MM.1S (cell line): ENCODE measurements around the gene SLC9A3.

Source experiments
- DNase-seq: peaks from one replicate; pipeline ENCODE4 v3.0.0-alpha.2; 2015
- H2AFZ ChIP-seq: fragments of 300-600 bp; sonication (generic); 2 replicates; pipeline ENCODE4 v1.6.0; 2016; ENCODE audit warnings: antibody characterized with exemption, low read length
- H3F3A ChIP-seq: fragments of 300-600 bp; sonication (generic); 2 replicates; pipeline ENCODE4 v1.6.1; 2016; ENCODE audit warnings: mild to moderate bottlenecking, antibody characterized with exemption, low read length, moderate library complexity, mixed read lengths; ENCODE audit not compliant: insufficient read depth
- H3K27ac ChIP-seq: fragments of 300-600 bp; sonication (generic); 2 replicates; pipeline ENCODE4 v1.5.1; 2016; ENCODE audit warnings: mild to moderate bottlenecking, low read length
- H3K27me3 ChIP-seq: fragments of 300-600 bp; sonication (generic); replicated peaks from 2 replicates; pipeline ENCODE4 v1.6.0; 2016; ENCODE audit warnings: low read length; ENCODE audit not compliant: insufficient read depth
- H3K36me3 ChIP-seq: fragments of 300-600 bp; sonication (generic); replicated peaks from 2 replicates; pipeline ENCODE4 v1.6.1; 2016; ENCODE audit warnings: mild to moderate bottlenecking, low read length, mixed read lengths; ENCODE audit not compliant: insufficient read depth
- H3K4me1 ChIP-seq: fragments of 300-600 bp; sonication (generic); 2 replicates; pipeline ENCODE4 v1.6.1; 2016; ENCODE audit warnings: low read length, mixed read lengths
- H3K4me2 ChIP-seq: fragments of 300-600 bp; sonication (generic); 2 replicates; pipeline ENCODE4 v1.6.0; 2016; ENCODE audit warnings: low read depth, low read length
- H3K4me3 ChIP-seq: fragments of 300-600 bp; sonication (generic); 2 replicates; pipeline ENCODE4 v1.5.1; 2016; ENCODE audit warnings: low read length, mixed read lengths
- H3K79me2 ChIP-seq: fragments of 300-600 bp; sonication (generic); 2 replicates; pipeline ENCODE4 v1.6.1; 2016; ENCODE audit warnings: mixed run types, low read length, mixed read lengths
- H3K9ac ChIP-seq: fragments of 300-600 bp; sonication (generic); 2 replicates; pipeline ENCODE4 v1.6.1; 2016; ENCODE audit warnings: low read length, mixed read lengths
- H3K9me2 ChIP-seq: fragments of 300-600 bp; sonication (generic); replicated peaks from 2 replicates; pipeline ENCODE4 v1.6.1; 2016; ENCODE audit warnings: mild to moderate bottlenecking, low read length, mixed read lengths; ENCODE audit not compliant: insufficient read depth
- H3K9me3 ChIP-seq: fragments of 300-600 bp; sonication (generic); replicated peaks from 2 replicates; pipeline ENCODE4 v1.6.1; 2016; ENCODE audit warnings: mild to moderate bottlenecking, low read length, mixed read lengths; ENCODE audit not compliant: insufficient read depth
- H4K20me1 ChIP-seq: fragments of 300-600 bp; sonication (generic); 2 replicates; pipeline ENCODE4 v1.6.1; 2016; ENCODE audit warnings: mild to moderate bottlenecking, low read length, moderate library complexity, mixed read lengths; ENCODE audit not compliant: insufficient read depth
- CTCF ChIP-seq: fragments of 300-600 bp; sonication (generic); IDR thresholded peaks from 2 replicates; pipeline ENCODE4 v1.5.1; 2016; ENCODE audit warnings: antibody characterized with exemption, low read length, mixed read lengths
- EZH2 ChIP-seq: fragments of 300-600 bp; sonication (generic); optimal IDR thresholded peaks from 2 replicates; pipeline ENCODE3; 2017; ENCODE audit warnings: low read depth, mild to moderate bottlenecking, antibody characterized with exemption, low read length, mixed read lengths
- EZH2phosphoT487 ChIP-seq: fragments of 300-600 bp; sonication (generic); IDR thresholded peaks from 2 replicates; pipeline ENCODE4 v1.6.1; 2018; ENCODE audit warnings: antibody characterized with exemption, low read length

The SLC9A3 gene

DNA sequence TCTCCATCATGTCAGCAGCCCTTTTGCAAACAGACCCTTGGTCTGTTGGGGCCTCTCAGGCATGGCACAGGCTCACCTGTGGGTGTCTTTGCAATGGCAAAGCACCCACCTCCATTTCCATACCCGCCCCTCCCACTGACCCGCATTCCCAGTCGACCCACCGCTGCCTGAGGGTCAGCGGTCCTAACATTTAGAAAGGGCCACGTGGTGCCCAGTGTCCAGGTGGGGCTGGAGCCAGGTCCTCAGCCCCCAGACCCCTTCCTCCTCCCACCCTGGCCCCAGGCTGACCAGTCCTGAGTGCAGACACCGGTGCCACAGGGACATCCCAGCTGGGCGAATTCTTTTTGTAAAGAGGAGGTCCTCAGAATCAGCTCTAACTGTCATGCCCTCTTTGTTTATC, 44.6 kb upstream of the SLC9A3 start:
- no peaks in the 10 kb centered on the region for H3K9me3 ChIP-seq
- TF ChIP-seq CTCF (no peak), EZH2phosphoT487 (no peak), EZH2 (no peak)
- H3K36me3 ChIP-seq, result no peaks in the 10 kb centered on the region
- H3K4me3 ChIP-seq, result no peak overlapping the region
- no peaks in the 10 kb centered on the region for H3K79me2 ChIP-seq
- no peaks in the 10 kb centered on the region for H3K9me2 ChIP-seq
- no peak for DNase-seq
- no peak overlapping the region for H3K27ac ChIP-seq
- H3K4me2 ChIP-seq, result no peak overlapping the region
- H4K20me1 ChIP-seq, result no peaks in the 10 kb centered on the region
- H3F3A ChIP-seq, result no peaks in the 10 kb centered on the region
- H3K9ac ChIP-seq, result no peak overlapping the region
- no peaks in the 10 kb centered on the region for H3K4me1 ChIP-seq
- peaks cover 43% of the 10 kb centered on the region for H3K27me3 ChIP-seq
- no peak overlapping the region for H2AFZ ChIP-seq

GRCh38 chr5:568061-568781, 44.0 kb upstream of the SLC9A3 start:
- no peak overlapping the region for H3K4me2 ChIP-seq
- no peaks in the 10 kb centered on the region for H3K36me3 ChIP-seq
- H2AFZ ChIP-seq, result no peak overlapping the region
- DNase-seq, result no peak
- H4K20me1 ChIP-seq, result no peaks in the 10 kb centered on the region
- H3K9me3 ChIP-seq, result no peaks in the 10 kb centered on the region
- no peak for TF ChIP-seq EZH2phosphoT487
- no peak for TF ChIP-seq EZH2
- TF ChIP-seq CTCF, result no peak
- no peak overlapping the region for H3K4me3 ChIP-seq
- no peak overlapping the region for H3K27ac ChIP-seq
- H3F3A ChIP-seq, result no peaks in the 10 kb centered on the region
- H3K9me2 ChIP-seq, result no peaks in the 10 kb centered on the region
- H3K79me2 ChIP-seq, result no peaks in the 10 kb centered on the region
- H3K4me1 ChIP-seq, result no peaks in the 10 kb centered on the region
- H3K27me3 ChIP-seq, result peaks cover 43% of the 10 kb centered on the region
- no peak overlapping the region for H3K9ac ChIP-seq

DNA sequence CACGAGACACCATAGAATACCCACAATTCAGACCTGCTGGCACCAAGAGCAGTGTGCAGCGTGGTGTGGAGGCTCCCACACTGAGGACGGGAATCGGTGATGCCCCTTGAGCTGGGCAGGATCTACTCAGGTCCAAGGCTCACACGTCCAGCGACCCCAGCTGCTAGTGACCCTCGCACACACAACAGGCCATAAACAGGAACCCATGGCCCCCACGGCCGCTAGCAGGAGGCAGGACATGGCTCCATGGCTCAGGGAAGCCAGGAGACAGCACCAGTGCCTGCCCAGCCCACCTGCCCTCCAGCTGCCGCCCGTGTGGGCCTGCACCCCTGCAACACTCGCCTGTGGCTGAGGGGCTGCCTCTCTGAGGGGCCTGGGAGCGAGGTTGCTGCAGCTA, 43.4 kb upstream of the SLC9A3 start:
- no peak overlapping the region for H2AFZ ChIP-seq
- no peak overlapping the region for H3K4me3 ChIP-seq
- TF ChIP-seq EZH2 (no peak), EZH2phosphoT487 (no peak)
- H3K27ac ChIP-seq, result no peak overlapping the region
- H4K20me1 ChIP-seq, result no peaks in the 10 kb centered on the region
- H3K9me3 ChIP-seq, result no peaks in the 10 kb centered on the region
- peaks cover 43% of the 10 kb centered on the region for H3K27me3 ChIP-seq
- DNase-seq, result no peak
- H3K9ac ChIP-seq, result no peak overlapping the region
- no peak overlapping the region for H3K4me2 ChIP-seq
- no peaks in the 10 kb centered on the region for H3K79me2 ChIP-seq
- no peaks in the 10 kb centered on the region for H3K4me1 ChIP-seq
- H3K9me2 ChIP-seq, result no peaks in the 10 kb centered on the region
- H3K36me3 ChIP-seq, result no peaks in the 10 kb centered on the region
- H3F3A ChIP-seq, result no peaks in the 10 kb centered on the region

DNA sequence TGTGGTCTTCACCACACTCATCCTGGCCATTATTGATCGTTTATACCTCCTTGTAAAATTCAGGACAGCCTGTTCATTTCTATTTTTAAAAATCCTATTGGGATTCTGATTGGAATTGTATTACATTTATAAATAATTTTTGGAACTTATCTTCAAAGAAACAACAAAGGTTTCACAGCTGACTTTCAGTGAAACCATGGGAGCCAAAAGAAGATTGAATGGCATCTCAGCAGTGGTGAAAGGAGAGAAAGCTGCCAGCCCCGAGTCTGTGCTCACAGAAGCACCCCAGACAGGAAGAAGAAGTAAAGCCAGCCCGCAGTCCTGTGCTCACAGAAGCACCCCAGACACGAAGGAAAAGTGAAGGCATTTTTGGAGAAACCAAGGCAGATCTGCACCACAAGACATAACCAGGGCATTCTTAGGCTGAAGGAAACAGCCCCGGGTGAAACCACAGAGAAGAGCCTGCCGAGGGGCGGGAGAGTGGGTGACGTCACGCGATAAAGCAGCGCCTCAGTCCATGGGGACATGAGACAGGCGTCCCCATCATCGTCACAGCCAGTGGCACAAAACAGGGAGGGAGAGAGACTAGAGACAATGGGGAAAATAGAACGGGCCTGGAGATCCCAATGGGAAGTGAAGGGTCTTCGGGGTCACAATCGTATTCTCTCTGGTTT, 42.5 kb upstream of the SLC9A3 start:
- no peak overlapping the region for H3K4me3 ChIP-seq

More for the DNA sequence above, 42.5 kb upstream of the SLC9A3 start:
- Histone ChIP-seq H3K9me3 (no peaks in the 10 kb centered on the region), H3K9ac (no peak overlapping the region), H3K79me2 (no peaks in the 10 kb centered on the region), H2AFZ (no peak overlapping the region), H4K20me1 (no peaks in the 10 kb centered on the region), H3K36me3 (no peaks in the 10 kb centered on the region), H3K4me1 (no peaks in the 10 kb centered on the region), H3F3A (no peaks in the 10 kb centered on the region), H3K4me2 (no peak overlapping the region), H3K27me3 (peaks cover 43% of the 10 kb centered on the region), H3K9me2 (no peaks in the 10 kb centered on the region), H3K27ac (no peak overlapping the region)
- DNase-seq, result no peak
- TF ChIP-seq EZH2phosphoT487 (no peak), CTCF (no peak), EZH2 (no peak)
